ENCODE results near the gene EFCAB5.

DNA sequence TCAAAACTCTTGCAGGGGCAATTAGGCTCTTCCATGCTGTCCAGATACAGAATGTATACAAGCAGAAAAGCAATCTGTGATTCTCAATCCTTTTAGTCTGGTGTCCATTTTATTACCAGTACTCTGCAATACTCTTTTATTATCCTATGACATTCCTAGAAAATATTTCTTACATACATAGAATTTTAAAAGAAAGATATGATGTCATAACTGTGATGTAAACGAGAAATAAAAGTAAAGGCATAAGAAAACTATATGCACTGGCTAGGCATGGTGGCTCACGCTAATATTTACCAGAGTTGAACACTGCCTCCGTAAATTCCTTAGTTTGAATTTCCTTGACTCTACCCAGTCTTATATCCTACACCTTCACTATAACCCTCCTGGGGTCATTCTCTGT lies 55.0 kb downstream of the EFCAB5 start:
- TF ChIP-seq MYC (IDR thresholded peaks at IDR 0.05; ENCODE audit: low read depth, low read length) (no peak), POLR2A (IDR thresholded peaks at IDR 0.05; ENCODE audit: extremely low read depth, insufficient read length) (no peak)
- TF ChIP-seq, protein P1, sequence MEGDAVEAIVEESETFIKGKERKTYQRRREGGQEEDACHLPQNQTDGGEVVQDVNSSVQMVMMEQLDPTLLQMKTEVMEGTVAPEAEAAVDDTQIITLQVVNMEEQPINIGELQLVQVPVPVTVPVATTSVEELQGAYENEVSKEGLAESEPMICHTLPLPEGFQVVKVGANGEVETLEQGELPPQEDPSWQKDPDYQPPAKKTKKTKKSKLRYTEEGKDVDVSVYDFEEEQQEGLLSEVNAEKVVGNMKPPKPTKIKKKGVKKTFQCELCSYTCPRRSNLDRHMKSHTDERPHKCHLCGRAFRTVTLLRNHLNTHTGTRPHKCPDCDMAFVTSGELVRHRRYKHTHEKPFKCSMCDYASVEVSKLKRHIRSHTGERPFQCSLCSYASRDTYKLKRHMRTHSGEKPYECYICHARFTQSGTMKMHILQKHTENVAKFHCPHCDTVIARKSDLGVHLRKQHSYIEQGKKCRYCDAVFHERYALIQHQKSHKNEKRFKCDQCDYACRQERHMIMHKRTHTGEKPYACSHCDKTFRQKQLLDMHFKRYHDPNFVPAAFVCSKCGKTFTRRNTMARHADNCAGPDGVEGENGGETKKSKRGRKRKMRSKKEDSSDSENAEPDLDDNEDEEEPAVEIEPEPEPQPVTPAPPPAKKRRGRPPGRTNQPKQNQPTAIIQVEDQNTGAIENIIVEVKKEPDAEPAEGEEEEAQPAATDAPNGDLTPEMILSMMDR (IDR thresholded peaks at IDR 0.05; ENCODE audit: low read depth, low read length) = no peak
- TF ChIP-seq, protein P2, sequence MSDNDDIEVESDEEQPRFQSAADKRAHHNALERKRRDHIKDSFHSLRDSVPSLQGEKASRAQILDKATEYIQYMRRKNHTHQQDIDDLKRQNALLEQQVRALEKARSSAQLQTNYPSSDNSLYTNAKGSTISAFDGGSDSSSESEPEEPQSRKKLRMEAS (IDR thresholded peaks at IDR 0.05; ENCODE audit: low read depth, low read length) = no peak

Data from NB4 (cell line).